Measurements from ENCODE around the gene ZNF385A.

The ZNF385A gene

GRCh38 chr12:54427106-54427505, 42.6 kb upstream of the ZNF385A start:
- no peak for DNase-seq (ENCODE audit: low read depth)
- H3K4me3 ChIP-seq (ENCODE audit: low read depth, low read length), result no peak overlapping the region
- no peak for TF ChIP-seq CTCF (IDR thresholded peaks at IDR 0.05; ENCODE audit: low read depth, low read length, missing control alignments)

- TF ChIP-seq CTCF (IDR thresholded peaks at IDR 0.05; ENCODE audit: low read depth, low read length, missing control alignments), result no peak
- DNase-seq (ENCODE audit: low read depth), result no peak
Measured at GRCh38 chr12:54426690-54427089, 42.2 kb upstream of the ZNF385A start.

GRCh38 chr12:54425702-54426101, 41.2 kb upstream of the ZNF385A start:
- TF ChIP-seq CTCF (IDR thresholded peaks at IDR 0.05; ENCODE audit: low read depth, low read length, missing control alignments), result no peak
- no peak for DNase-seq (ENCODE audit: low read depth)
- H3K4me3 ChIP-seq (ENCODE audit: low read depth, low read length), result no peak overlapping the region

More at GRCh38 chr12:54426690-54427089, 42.2 kb upstream of the ZNF385A start:
- H3K4me3 ChIP-seq (ENCODE audit: low read depth, low read length), result no peak overlapping the region

GRCh38 chr12:54424224-54424623, 39.7 kb upstream of the ZNF385A start:
- DNase-seq (ENCODE audit: low read depth), result no peak
- no peak overlapping the region for H3K4me3 ChIP-seq (ENCODE audit: low read depth, low read length)
- no peak for TF ChIP-seq CTCF (IDR thresholded peaks at IDR 0.05; ENCODE audit: low read depth, low read length, missing control alignments)

GRCh38 chr12:54423816-54424150, 39.2 kb upstream of the ZNF385A start:
- DNase-seq (ENCODE audit: low read depth), result no peak
- H3K4me3 ChIP-seq (ENCODE audit: low read depth, low read length), result no peak overlapping the region
- TF ChIP-seq CTCF (IDR thresholded peaks at IDR 0.05; ENCODE audit: low read depth, low read length, missing control alignments), result no peak

- no peak for DNase-seq (ENCODE audit: low read depth)
- no peak for TF ChIP-seq CTCF (IDR thresholded peaks at IDR 0.05; ENCODE audit: low read depth, low read length, missing control alignments)
- H3K4me3 ChIP-seq (ENCODE audit: low read depth, low read length), result no peak overlapping the region
Measured at GRCh38 chr12:54421879-54422250, 37.3 kb upstream of the ZNF385A start.

GRCh38 chr12:54421175-54421878, 36.8 kb upstream of the ZNF385A start:
- no peak overlapping the region for H3K4me3 ChIP-seq (ENCODE audit: low read depth, low read length)
- DNase-seq (ENCODE audit: low read depth), result no peak
- TF ChIP-seq CTCF (IDR thresholded peaks at IDR 0.05; ENCODE audit: low read depth, low read length, missing control alignments), result no peak

Data from GM12864 (cell line).